ENCODE measurements around the gene POLR1C. TPM values are rescaled to one million over a fixed set of nuclear protein-coding genes. Genes with fewer than 3 reads are reported as not detected.

Gene POLR1C
- total RNA-seq, 1 donor from 2014 or later = 30.7 TPM

GRCh38 chr6:43511824-43512415 lies 5.0 kb upstream of the POLR1C start:
- no peak for DNase-seq (ENCODE audit: low spot score)
- TF ChIP-seq CTCF (IDR thresholded peaks at IDR 0.05; ENCODE audit: unreplicated experiment) = no peak
- Mint-ChIP-seq H3K9me3 (ENCODE audit: unreplicated experiment) (no peaks in the 10 kb centered on the region), H3K27ac (ENCODE audit: unreplicated experiment) (no peak overlapping the region), H3K36me3 (ENCODE audit: low read depth, unreplicated experiment) (peaks cover 47% of the 10 kb centered on the region), H3K27me3 (ENCODE audit: unreplicated experiment) (peaks cover 22% of the 10 kb centered on the region), H3K4me3 (ENCODE audit: unreplicated experiment) (peak overlapping the region; percentile 67), H3K4me1 (ENCODE audit: unreplicated experiment) (peaks cover 29% of the 10 kb centered on the region)

- Mint-ChIP-seq H3K27ac (ENCODE audit: unreplicated experiment) (no peak overlapping the region), H3K36me3 (ENCODE audit: low read depth, unreplicated experiment) (peaks cover 43% of the 10 kb centered on the region), H3K4me3 (ENCODE audit: unreplicated experiment) (no peak overlapping the region), H3K9me3 (ENCODE audit: unreplicated experiment) (no peaks in the 10 kb centered on the region), H3K4me1 (ENCODE audit: unreplicated experiment) (peaks cover 26% of the 10 kb centered on the region), H3K27me3 (ENCODE audit: unreplicated experiment) (peaks cover 8% of the 10 kb centered on the region)
- no peak for DNase-seq (ENCODE audit: low spot score)
- TF ChIP-seq CTCF (IDR thresholded peaks at IDR 0.05; ENCODE audit: unreplicated experiment) = no peak
Measured at GRCh38 chr6:43515808-43516207, 1.1 kb upstream of the POLR1C start.

GRCh38 chr6:43516367-43516696 lies 557 bp upstream of the POLR1C start:
- H3K4me3 Mint-ChIP-seq (ENCODE audit: unreplicated experiment) = no peak overlapping the region
- peaks cover 43% of the 10 kb centered on the region for H3K36me3 Mint-ChIP-seq (ENCODE audit: low read depth, unreplicated experiment)
- no peak for TF ChIP-seq CTCF (IDR thresholded peaks at IDR 0.05; ENCODE audit: unreplicated experiment)
- H3K9me3 Mint-ChIP-seq (ENCODE audit: unreplicated experiment) = no peaks in the 10 kb centered on the region
- H3K27ac Mint-ChIP-seq (ENCODE audit: unreplicated experiment) = no peak overlapping the region
- H3K4me1 Mint-ChIP-seq (ENCODE audit: unreplicated experiment) = peaks cover 26% of the 10 kb centered on the region
- DNase-seq (ENCODE audit: low spot score) = no peak
- H3K27me3 Mint-ChIP-seq (ENCODE audit: unreplicated experiment) = peaks cover 10% of the 10 kb centered on the region

- no peak overlapping the region for H3K4me3 Mint-ChIP-seq (ENCODE audit: unreplicated experiment)
- H3K9me3 Mint-ChIP-seq (ENCODE audit: unreplicated experiment) = no peaks in the 10 kb centered on the region
- no peak for DNase-seq (ENCODE audit: low spot score)
- no peak overlapping the region for H3K27ac Mint-ChIP-seq (ENCODE audit: unreplicated experiment)
- no peak for TF ChIP-seq CTCF (IDR thresholded peaks at IDR 0.05; ENCODE audit: unreplicated experiment)
- peaks cover 22% of the 10 kb centered on the region for H3K4me1 Mint-ChIP-seq (ENCODE audit: unreplicated experiment)
- peaks cover 10% of the 10 kb centered on the region for H3K27me3 Mint-ChIP-seq (ENCODE audit: unreplicated experiment)
- peaks cover 34% of the 10 kb centered on the region for H3K36me3 Mint-ChIP-seq (ENCODE audit: low read depth, unreplicated experiment)
Measured at GRCh38 chr6:43517505-43518357, 842 bp downstream of the POLR1C start.

GRCh38 chr6:43520097-43520496 lies 3.2 kb downstream of the POLR1C start:
- no peak for TF ChIP-seq CTCF (IDR thresholded peaks at IDR 0.05; ENCODE audit: unreplicated experiment)

More at GRCh38 chr6:43520097-43520496, 3.2 kb downstream of the POLR1C start:
- Mint-ChIP-seq H3K4me3 (ENCODE audit: unreplicated experiment) (no peak overlapping the region), H3K27me3 (ENCODE audit: unreplicated experiment) (peaks cover 10% of the 10 kb centered on the region), H3K27ac (ENCODE audit: unreplicated experiment) (no peak overlapping the region), H3K4me1 (ENCODE audit: unreplicated experiment) (peaks cover 13% of the 10 kb centered on the region), H3K9me3 (ENCODE audit: unreplicated experiment) (no peaks in the 10 kb centered on the region), H3K36me3 (ENCODE audit: low read depth, unreplicated experiment) (peaks cover 28% of the 10 kb centered on the region)
- DNase-seq (ENCODE audit: low spot score) = no peak
